H9 (cell line): ENCODE measurements around the gene PTPN13. TPM values are rescaled to one million over a fixed set of nuclear protein-coding genes. Genes with fewer than 3 reads are reported as not detected.

ENCODE experiments used
- DNase-seq: peaks from one replicate; pipeline ENCODE4 v3.0.0-alpha.2; 2017
- H2AFZ ChIP-seq: one replicate; pipeline ENCODE4 v1.6.1; 2013; ENCODE audit warnings: mild to moderate bottlenecking, low read length, control low read depth, moderate library complexity
- H2AK5ac ChIP-seq: 2 replicates; pipeline ENCODE4 v1.6.1; 2013; ENCODE audit warnings: low read length, control low read depth, mixed read lengths; ENCODE audit not compliant: insufficient read length
- H2BK120ac ChIP-seq: one replicate; pipeline ENCODE4 v1.6.1; 2013; ENCODE audit warnings: low read depth, mild to moderate bottlenecking, low read length, control low read depth, inconsistent platforms; ENCODE audit not compliant: poor library complexity, severe bottlenecking
- H2BK12ac ChIP-seq: 2 replicates; pipeline ENCODE4 v1.6.1; 2013; ENCODE audit warnings: low read length, control low read depth, mixed read lengths, low read depth; ENCODE audit not compliant: insufficient read length
- H2BK15ac ChIP-seq: 2 replicates; pipeline ENCODE4 v1.6.1; 2013; ENCODE audit warnings: low read depth, low read length, control low read depth
- H2BK20ac ChIP-seq: one replicate; pipeline ENCODE4 v1.6.1; 2013; ENCODE audit warnings: low read depth, mild to moderate bottlenecking, low read length, control low read depth, inconsistent platforms; ENCODE audit not compliant: poor library complexity, severe bottlenecking
- H2BK5ac ChIP-seq: 2 replicates; pipeline ENCODE4 v1.6.1; 2013; ENCODE audit warnings: low read length, control low read depth, mixed read lengths; ENCODE audit not compliant: insufficient read length
- H3K14ac ChIP-seq: 2 replicates; pipeline ENCODE4 v1.6.1; 2013; ENCODE audit warnings: low read length, control low read depth; ENCODE audit not compliant: insufficient read depth
- H3K18ac ChIP-seq: 2 replicates; pipeline ENCODE4 v1.6.1; 2013; ENCODE audit warnings: low read depth, mild to moderate bottlenecking, mixed read lengths, low read length, control low read depth; ENCODE audit not compliant: insufficient read length
- H3K23ac ChIP-seq: 2 replicates; pipeline ENCODE4 v1.6.1; 2013; ENCODE audit warnings: low read length, control low read depth, mixed read lengths, low read depth; ENCODE audit not compliant: insufficient read length
- H3K23me2 ChIP-seq: 2 replicates; pipeline ENCODE4 v1.6.1; 2013; ENCODE audit warnings: low read depth, mild to moderate bottlenecking, mixed read lengths, low read length, control low read depth; ENCODE audit not compliant: insufficient read length, poor library complexity, severe bottlenecking
- H3K27ac ChIP-seq: 2 replicates; pipeline ENCODE4 v1.5.1; 2013; ENCODE audit warnings: low read length, control low read depth, mixed read lengths, low read depth; ENCODE audit not compliant: insufficient read length
- H3K27me3 ChIP-seq: 2 replicates; pipeline ENCODE4 v1.6.1; 2013; ENCODE audit warnings: low read length, control low read depth, inconsistent platforms; ENCODE audit not compliant: insufficient read depth
- H3K4ac ChIP-seq: 2 replicates; pipeline ENCODE4 v1.6.1; 2013; ENCODE audit warnings: low read depth, mild to moderate bottlenecking, control low read depth, inconsistent platforms, low read length, moderate library complexity
- H3K4me1 ChIP-seq: 2 replicates; pipeline ENCODE4 v1.6.1; 2013; ENCODE audit warnings: low read length, control low read depth, inconsistent platforms; ENCODE audit not compliant: insufficient read depth
- H3K4me2 ChIP-seq: 2 replicates; pipeline ENCODE4 v1.6.1; 2013; ENCODE audit warnings: low read length, control low read depth, mixed read lengths; ENCODE audit not compliant: insufficient read length, insufficient read depth
- H3K56ac ChIP-seq: 2 replicates; pipeline ENCODE4 v1.6.1; 2013; ENCODE audit warnings: low read depth, mild to moderate bottlenecking, mixed read lengths, low read length, control low read depth; ENCODE audit not compliant: insufficient read length
- H3K79me1 ChIP-seq: 2 replicates; pipeline ENCODE4 v1.6.1; 2013; ENCODE audit warnings: low read depth, mild to moderate bottlenecking, moderate library complexity, low read length, control low read depth, inconsistent platforms; ENCODE audit not compliant: insufficient read depth, poor library complexity, severe bottlenecking
- H3K79me2 ChIP-seq: 2 replicates; pipeline ENCODE4 v1.6.1; 2013; ENCODE audit warnings: low read length, control low read depth, inconsistent platforms; ENCODE audit not compliant: insufficient read depth
- H3K9ac ChIP-seq: 2 replicates; pipeline ENCODE4 v1.6.1; 2013; ENCODE audit warnings: low read length, control low read depth, mixed read lengths; ENCODE audit not compliant: insufficient read length; ENCODE audit errors: extremely low read depth
- H3K9me3 ChIP-seq: one replicate; pipeline ENCODE4 v1.6.1; 2013; ENCODE audit warnings: low read depth, low read length, inconsistent platforms; ENCODE audit not compliant: control insufficient read depth
- H3T11ph ChIP-seq: one replicate; pipeline ENCODE4 v1.6.1; 2013; ENCODE audit warnings: mild to moderate bottlenecking, low read length, control low read depth, inconsistent platforms
- H4K20me1 ChIP-seq: one replicate; pipeline ENCODE4 v1.6.1; 2013; ENCODE audit not compliant: control insufficient read depth, insufficient read length, insufficient read depth
- H4K5ac ChIP-seq: 2 replicates; pipeline ENCODE4 v1.6.1; 2013; ENCODE audit warnings: low read depth, mild to moderate bottlenecking, mixed read lengths, low read length, control low read depth; ENCODE audit not compliant: insufficient read length
- H4K8ac ChIP-seq: replicated peaks from 2 replicates; pipeline ENCODE4 v1.6.1; 2013; ENCODE audit warnings: low read length, control low read depth, mixed read lengths, low read depth; ENCODE audit not compliant: insufficient read length
- H4K91ac ChIP-seq: 2 replicates; pipeline ENCODE4 v1.6.1; 2013; ENCODE audit warnings: low read depth, mild to moderate bottlenecking, moderate library complexity, mixed read lengths, low read length, control low read depth; ENCODE audit not compliant: insufficient read length
- H3K27ac Mint-ChIP-seq, 3 experiments: 2 replicates in 2 of 3; 3 replicates in 1 of 3; pipeline ENCODE4 v1.8.0; 2020 to 2021; ENCODE audit warnings: mixed read lengths in 3 of 3, mild to moderate bottlenecking in 1 of 3, moderate library complexity in 1 of 3
- H3K27me3 Mint-ChIP-seq: 2 replicates; pipeline ENCODE4 v1.8.0; 2021; ENCODE audit warnings: low read depth, mild to moderate bottlenecking, moderate library complexity, mixed read lengths
- H3K36me3 Mint-ChIP-seq, 3 experiments: 2 replicates in 2 of 3; 3 replicates in 1 of 3; pipeline ENCODE4 v1.8.0; 2020 to 2021; ENCODE audit warnings: low read depth in 3 of 3, mixed read lengths in 3 of 3; ENCODE audit not compliant: insufficient read depth in 1 of 3
- H3K4me1 Mint-ChIP-seq, 2 experiments: 2 replicates each; pipeline ENCODE4 v1.8.0; 2020; ENCODE audit warnings: mixed read lengths in 2 of 2
- H3K4me3 Mint-ChIP-seq, 2 experiments: 2 replicates in 1 of 2; 3 replicates in 1 of 2; pipeline ENCODE4 v1.8.0; 2020 to 2021; ENCODE audit warnings: mild to moderate bottlenecking in 2 of 2, mixed read lengths in 2 of 2, moderate library complexity in 1 of 2
- H3K9me3 Mint-ChIP-seq, 2 experiments: 2 replicates in 1 of 2; 3 replicates in 1 of 2; pipeline ENCODE4 v1.8.0; 2020; ENCODE audit warnings: mild to moderate bottlenecking in 2 of 2, mixed read lengths in 2 of 2, moderate library complexity in 1 of 2
- WGBS: extraction: QIAGEN DNeasy Blood & Tissue Kit; methylation state at CpG from one replicate; pipeline ENCODE4 v1.1.7; 2013; ENCODE audit warnings: missing lambda C conversion rate, low lambda C conversion rate, mixed read lengths; ENCODE audit not compliant: insufficient read length; ENCODE audit errors: extremely low coverage; 5-methylcytosine and 5-hydroxymethylcytosine counted together
- total RNA-seq: library from RNA; stranded (reverse); gene quantifications from 2 replicates; pipeline ENCODE4 v1.2.1, GENCODE V29; 2021
- TF ChIP-seq, protein P1 (sequence below): fragments of 200-600 bp; sonication (generic); conservative IDR thresholded peaks from 3 replicates; pipeline ENCODE4 v1.8.0; 2021; ENCODE audit warnings: antibody characterized with exemption, mild to moderate bottlenecking

The PTPN13 gene
- total RNA-seq, 1 experiment from 2014 or later = 34.9 TPM

DNA sequence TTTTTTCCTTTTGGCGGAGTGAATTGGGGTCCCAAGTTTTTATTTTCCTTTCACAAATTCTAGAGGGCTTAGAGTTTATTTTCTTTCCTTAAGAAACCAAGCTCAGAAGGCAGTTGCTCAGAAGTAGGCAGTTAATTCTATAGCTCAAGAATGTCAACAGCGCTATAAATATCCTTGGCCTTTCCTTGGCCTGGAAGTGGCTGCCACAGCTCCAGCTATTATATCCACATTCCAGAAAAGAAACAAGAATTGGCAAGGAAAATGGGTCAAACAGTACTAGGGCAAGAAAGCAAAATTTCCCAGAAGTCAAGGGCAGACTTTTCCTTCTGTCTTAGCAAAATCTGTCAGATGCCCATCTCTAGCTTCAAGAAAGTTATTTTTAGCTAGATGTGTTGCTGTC is 224.1 kb downstream of the PTPN13 start:
- no peak overlapping the region for H3K4me3 Mint-ChIP-seq
- Histone ChIP-seq H4K20me1 (no peaks in the 10 kb centered on the region), H3K14ac (no peak overlapping the region), H2BK5ac (no peak overlapping the region), H3K18ac (no peak overlapping the region), H3T11ph (no peak overlapping the region), H4K8ac (no peak overlapping the region), H3K79me1 (no peaks in the 10 kb centered on the region), H3K9ac (no peak overlapping the region), H3K4me1 (no peaks in the 10 kb centered on the region), H3K23ac (no peak overlapping the region), H2AFZ (no peak overlapping the region), H4K91ac (no peak overlapping the region), H2BK12ac (no peak overlapping the region), H3K9me3 (peaks cover 4% of the 10 kb centered on the region), H2AK5ac (no peak overlapping the region), H3K27ac (no peak overlapping the region), H4K5ac (no peak overlapping the region), H2BK120ac (no peak overlapping the region), H3K4ac (no peak overlapping the region), H3K4me2 (no peak overlapping the region), H3K56ac (no peak overlapping the region), H2BK15ac (no peak overlapping the region), H2BK20ac (no peak overlapping the region), H3K27me3 (no peaks in the 10 kb centered on the region), H3K79me2 (no peaks in the 10 kb centered on the region), H3K23me2 (no peaks in the 10 kb centered on the region)
- peaks cover 0 to 5% of the 10 kb centered on the region in 2 experiments; a peak in 2 of 4 replicates for H3K4me1 Mint-ChIP-seq
- no peak for DNase-seq
- WGBS = no CpG with 5 or more reads among the region's 2 CpGs
- peak overlapping the region in 1 of 3 experiments; percentile 42; a peak in 3 of 7 replicates for H3K27ac Mint-ChIP-seq
- peaks cover 23 to 27% (median 25%) of the 10 kb centered on the region in 3 experiments for H3K36me3 Mint-ChIP-seq
- TF ChIP-seq, protein P1, sequence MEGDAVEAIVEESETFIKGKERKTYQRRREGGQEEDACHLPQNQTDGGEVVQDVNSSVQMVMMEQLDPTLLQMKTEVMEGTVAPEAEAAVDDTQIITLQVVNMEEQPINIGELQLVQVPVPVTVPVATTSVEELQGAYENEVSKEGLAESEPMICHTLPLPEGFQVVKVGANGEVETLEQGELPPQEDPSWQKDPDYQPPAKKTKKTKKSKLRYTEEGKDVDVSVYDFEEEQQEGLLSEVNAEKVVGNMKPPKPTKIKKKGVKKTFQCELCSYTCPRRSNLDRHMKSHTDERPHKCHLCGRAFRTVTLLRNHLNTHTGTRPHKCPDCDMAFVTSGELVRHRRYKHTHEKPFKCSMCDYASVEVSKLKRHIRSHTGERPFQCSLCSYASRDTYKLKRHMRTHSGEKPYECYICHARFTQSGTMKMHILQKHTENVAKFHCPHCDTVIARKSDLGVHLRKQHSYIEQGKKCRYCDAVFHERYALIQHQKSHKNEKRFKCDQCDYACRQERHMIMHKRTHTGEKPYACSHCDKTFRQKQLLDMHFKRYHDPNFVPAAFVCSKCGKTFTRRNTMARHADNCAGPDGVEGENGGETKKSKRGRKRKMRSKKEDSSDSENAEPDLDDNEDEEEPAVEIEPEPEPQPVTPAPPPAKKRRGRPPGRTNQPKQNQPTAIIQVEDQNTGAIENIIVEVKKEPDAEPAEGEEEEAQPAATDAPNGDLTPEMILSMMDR = no peak
- H3K9me3 Mint-ChIP-seq = peaks cover 5 to 7% of the 10 kb centered on the region in 2 experiments; a peak in 2 of 5 replicates
- H3K27me3 Mint-ChIP-seq = no peaks in the 10 kb centered on the region
